CD1c-positive myeloid dendritic cell (primary cell): ENCODE results near the gene ASCC1.

ENCODE experiments used
- DNase-seq: peaks from one replicate; pipeline ENCODE4 v3.0.0-alpha.2; 2016; ENCODE audit errors: extremely low spot score

Gene ASCC1, protein sequence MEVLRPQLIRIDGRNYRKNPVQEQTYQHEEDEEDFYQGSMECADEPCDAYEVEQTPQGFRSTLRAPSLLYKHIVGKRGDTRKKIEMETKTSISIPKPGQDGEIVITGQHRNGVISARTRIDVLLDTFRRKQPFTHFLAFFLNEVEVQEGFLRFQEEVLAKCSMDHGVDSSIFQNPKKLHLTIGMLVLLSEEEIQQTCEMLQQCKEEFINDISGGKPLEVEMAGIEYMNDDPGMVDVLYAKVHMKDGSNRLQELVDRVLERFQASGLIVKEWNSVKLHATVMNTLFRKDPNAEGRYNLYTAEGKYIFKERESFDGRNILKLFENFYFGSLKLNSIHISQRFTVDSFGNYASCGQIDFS

DNA sequence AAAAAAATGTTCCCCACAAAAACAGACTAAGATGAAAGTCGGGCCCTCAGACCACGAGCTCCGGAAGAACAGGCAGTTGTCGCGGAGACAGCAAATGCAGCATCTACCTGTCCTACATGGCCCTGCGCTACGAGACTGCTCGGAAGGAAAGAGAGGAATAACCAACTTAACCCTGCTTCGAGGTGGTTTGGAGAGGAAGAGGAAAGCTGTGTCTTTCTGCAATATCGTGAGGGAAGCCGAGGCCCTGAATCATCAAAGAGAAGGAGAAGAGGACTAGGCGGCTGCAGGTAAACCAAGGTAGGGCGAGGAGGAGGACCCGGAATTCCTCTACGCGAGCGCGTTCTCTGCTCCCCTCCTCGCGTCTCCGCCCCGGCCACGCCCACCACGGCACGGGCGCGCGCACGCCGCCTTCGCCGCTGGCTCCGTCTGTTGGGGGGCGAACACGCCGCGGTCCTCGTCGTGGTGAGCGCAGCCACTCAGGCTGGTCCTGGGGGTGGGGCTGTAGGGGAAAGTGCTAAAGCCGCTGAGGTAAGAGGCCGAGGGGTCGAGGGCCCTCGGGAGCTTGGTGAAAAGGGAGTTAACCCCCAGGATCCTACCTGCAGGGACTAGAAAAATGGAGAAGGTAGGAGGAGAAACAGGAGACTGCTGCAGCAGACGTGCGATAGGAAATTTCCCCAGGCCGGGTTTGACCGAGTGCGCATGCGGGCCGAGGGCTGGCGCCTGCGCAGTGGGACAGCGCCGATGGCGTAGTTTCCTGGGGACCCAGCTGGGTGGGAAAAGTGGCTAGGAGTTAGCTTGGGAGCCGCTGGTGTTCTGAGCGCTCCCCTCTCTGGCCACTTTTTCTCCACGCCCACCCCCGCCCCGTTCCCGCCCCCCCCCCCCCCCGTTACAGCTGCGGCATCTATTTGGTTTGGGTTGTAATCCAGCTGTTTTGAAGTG is at the start of gene ASCC1, which contains the start of gene ANAPC16:
ASCC1 (minus strand) TSS at position 666 of the 939 bp plus-strand sequence. CDS start 2,978 bp downstream, outside the sequence.
ANAPC16 (plus strand) TSS at position 402 of the 939 bp plus-strand sequence. CDS start 7,903 bp downstream, outside the sequence.
- DNase-seq, result peak; percentile 94

DNA sequence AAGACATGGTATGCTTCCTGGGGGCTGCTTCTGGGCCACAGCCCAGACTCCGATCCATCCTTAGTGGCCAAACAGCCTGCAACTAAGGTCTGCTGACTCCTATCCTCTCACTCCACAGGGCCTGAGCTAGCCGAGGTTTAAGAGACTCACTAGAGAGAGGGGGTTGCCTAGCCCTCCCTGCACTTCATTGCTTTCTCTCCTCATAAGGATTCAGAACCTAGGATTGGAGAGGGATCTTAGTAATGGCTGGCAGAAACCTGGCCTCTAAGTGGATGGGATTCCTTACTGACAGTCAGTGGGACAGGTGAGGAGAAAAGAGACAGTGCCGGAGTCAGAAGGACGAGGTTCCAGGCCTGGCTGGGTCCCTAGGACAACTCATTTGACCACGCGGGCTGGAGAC is 49.4 kb upstream of the ASCC1 start:
- DNase-seq, result no peak

DNA sequence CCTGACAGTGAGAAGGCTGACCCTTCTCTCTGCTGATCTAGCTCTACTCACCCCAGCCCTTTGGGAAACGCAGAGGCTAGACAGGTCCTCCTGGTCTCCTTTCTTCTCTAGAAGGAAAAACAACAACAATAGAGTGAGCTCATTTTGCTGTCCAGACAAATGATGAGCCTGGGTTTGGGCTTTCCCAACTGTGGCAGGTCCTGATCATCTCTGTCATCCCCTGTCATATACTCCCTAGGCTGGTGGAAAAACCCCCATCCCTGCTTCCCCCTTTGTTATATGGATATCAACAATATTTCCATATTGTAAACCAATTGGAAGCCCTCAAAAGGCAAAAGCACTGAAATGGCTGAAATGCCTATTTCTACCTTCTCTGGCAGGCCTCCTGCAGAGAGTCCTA is 48.5 kb upstream of the ASCC1 start:
- DNase-seq, result no peak

DNA sequence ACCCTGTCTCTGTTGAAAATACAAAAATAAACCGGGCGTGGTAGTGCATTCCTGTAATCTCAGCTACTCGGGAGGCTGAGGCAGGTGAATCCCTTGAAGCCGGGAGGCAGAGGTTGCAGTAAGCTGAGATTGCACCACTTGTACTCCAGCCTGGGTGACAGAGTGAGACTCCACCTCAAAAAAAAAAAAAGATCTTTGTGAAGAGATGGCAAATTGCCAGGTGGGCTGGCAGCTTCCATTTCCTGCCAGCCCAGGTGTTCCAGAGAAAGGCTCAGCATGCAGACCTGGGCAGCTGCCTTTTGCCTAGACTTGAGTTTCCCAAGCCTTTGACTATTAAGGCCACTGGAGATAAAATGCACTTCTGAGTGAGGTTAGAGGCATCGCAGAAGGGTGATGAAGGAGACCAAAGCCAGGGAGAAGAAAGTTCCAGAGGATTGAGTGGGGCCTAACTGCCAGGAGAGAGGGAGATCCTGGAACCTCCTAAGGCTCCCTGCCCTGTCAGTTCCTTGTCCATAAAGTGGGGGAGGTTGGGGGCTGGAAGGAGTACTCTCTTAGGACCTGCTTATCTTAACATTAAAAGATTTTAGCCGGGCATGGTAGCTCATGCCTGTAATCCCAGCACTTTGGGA is 47.7 kb upstream of the ASCC1 start:
- no peak for DNase-seq

DNA sequence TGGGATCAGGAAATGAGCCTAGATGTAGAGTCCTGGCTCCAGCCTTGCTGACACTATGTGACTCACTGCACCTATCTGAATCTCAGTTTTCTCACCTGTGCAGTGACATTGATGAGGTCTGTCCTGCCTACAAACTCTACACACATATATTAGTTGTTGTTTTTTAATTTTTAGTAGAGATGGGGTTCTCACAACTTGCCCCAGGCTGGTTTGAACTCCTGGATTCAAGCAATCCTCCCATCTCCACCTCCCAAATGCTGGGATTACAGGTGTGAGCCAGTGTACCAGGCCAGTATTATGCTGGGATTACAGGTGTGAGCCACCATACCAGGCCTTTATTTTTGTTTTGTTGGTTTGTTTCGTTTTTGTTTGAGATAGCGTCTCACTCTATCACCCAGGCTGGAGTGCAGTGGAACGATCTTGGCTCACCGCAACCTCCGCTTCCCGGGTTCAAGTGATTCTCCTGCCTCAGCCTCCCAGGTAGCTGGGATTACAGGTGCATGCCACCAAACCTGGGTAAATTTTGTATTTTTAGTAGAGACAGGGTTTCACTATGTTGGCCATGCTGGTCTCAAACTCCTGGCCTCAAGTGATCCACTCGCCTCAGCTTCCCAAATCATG is 45.8 kb upstream of the ASCC1 start:
- no peak for DNase-seq

DNA sequence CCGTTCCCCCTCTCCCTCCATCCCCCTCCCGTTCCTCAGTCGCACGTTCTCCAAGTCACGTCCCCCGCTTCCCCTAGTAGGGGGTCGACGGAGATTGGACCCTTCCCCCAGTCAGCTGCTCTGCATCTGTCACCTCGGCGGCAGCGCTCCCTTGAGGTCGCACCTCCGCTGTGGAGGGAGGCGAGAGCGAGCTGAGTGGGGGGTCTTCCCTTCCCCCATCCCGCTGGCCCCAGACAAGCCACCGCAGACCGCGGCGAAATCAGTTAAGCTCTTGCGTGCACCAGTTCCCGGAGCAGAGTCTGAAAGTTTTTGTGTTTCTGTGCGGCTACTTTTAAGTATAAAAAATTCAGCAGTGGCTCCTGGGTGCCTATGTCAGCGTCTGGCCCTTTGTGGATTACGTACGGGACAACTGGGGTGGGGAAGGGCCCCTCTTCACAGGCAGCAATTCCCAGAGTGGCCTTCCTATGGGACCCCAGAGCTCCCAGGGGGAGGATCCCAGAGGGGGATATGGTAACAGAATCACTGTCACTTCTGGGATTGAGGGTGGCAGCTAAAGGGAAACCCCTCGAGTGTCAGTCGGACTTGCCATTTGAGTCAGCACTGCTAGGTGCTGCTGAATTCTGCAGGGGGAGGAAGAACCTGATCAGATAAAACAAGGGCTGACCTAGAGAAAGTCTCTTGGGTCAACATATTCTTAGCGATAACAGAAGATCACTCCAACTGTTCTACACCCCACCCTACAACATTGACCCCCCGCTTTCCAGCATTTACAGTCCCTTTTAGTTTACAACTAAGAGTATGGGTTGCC is 45.1 kb upstream of the ASCC1 start:
- DNase-seq, result peak; percentile 36

DNA sequence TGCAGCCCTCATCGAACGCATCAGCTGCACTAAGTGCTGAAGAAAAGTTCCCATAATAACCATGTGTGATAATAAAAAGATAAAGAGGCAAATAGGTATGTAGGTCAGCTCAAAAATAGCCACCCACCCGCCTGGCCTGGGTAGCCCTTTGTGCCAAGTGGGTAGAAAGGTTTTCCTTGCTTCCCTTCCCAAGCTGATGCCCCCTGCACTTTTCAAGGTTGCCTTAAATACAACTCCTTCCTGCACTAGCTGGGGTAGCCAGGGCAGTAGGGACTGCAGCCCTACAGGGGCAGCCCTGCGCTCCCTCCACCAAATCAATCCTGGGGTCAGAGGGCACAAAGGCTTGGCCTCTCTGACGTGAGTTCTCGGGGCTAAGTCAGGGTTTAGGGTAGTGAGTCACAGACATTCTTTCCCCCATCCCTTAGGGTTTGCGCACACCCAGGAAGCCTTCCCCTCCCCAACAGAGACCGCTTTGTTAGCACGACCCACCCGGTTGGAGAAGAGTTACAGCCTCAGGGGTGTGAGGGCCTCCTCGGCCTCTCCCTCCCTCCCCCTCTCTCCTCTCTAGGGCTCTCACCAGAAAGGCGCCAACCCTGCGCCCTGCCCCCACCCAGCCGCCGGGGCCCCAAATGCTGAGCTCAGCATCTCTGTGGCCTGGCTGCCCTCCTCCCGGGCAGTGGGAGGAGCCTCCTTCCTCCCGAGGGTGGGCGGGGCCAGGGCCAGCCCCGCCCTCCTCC is 44.3 kb upstream of the ASCC1 start:
- DNase-seq, result peak; percentile 39

DNA sequence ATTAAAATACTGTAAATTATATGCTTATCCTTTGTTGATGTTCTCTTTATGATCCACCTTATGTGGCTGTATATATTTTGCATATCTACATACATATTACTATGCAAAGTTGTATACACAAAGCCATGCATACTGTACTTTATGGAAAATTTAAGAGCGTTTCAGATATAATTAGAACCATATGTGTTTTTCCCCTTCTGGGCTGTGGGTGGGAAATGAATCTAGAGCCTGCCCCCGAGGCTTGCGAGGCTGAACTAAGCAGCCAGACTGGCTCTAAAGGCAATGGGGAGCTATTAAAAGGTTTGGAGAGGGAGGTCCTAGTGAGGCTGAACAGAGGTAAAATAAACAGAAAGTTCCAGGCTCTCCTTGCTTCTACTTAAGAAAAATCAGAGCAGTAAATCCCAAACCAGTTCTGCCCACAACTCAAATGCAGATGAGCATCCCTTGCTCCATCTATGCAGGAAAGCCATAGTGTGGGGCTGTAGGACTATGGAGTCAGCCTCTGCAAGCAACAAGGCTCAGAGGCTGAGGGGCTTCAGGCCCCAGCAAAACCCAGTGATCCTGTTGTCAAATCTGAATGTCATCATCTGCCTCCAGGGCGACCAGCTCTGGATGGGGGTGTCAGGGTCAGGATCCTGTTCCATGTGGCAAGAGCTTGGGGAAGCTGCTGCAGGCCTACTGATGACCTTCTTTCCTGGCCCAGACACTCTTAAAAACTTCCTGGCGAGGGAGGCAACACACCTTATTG is 43.6 kb upstream of the ASCC1 start:
- no peak for DNase-seq

DNA sequence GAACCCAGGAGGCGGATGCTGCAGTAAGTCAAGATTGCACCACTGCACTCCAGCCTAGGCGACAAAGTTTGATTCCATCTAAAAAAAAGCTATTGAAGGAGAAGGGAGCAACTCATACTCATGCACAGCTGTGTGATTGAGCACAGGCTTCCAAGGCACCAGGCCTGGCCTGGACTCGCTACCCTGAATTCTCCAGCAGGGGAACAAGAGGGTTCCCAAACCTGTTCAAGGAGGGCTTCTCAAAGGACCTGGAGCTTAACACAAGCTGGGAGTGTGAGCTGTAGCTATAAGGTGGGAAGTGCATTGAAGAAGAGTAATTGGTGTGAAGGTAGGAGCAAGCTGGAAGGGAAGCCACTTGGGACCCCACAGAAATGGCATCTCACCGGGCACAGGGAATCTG is 42.5 kb upstream of the ASCC1 start:
- no peak for DNase-seq

DNA sequence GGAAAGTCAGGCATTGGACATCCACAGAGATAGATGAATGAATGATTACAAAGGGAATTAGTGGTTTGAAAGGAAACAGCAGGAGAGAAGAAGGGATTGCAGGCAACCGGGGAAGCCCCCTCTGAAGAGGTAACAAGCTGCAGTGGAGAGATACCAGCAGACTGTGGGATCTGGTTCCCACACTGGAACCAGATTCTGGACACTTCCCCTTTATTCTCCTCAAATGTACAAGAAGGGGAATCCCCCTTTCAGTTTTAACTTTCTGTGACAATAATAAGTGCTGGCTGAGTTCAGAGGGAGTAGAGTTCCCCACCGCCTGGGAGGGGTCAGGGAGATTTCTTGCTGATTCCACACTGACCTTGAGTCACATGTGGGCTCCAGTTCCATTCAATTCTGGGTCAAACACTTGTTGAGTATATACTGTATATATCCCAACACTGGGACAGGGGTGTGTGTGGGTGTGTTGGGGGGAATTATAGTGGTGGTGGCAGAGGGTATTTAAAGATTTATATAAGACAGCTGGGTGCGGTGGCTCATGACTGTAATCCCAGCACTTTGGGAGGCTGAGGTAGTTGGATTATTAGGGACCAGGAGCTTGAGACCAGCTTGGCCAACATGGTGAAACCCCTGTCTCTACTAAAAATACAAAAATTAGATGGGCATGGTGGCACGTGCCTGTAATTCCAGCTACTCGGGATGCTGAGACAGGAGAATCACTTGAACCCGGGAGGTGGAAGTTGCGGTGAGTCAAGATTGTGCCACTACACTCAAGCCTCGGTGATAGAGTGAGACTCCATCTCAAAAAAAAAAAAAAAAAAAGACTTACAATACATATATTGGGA is 41.2 kb upstream of the ASCC1 start:
- DNase-seq, result peak; percentile 89

DNA sequence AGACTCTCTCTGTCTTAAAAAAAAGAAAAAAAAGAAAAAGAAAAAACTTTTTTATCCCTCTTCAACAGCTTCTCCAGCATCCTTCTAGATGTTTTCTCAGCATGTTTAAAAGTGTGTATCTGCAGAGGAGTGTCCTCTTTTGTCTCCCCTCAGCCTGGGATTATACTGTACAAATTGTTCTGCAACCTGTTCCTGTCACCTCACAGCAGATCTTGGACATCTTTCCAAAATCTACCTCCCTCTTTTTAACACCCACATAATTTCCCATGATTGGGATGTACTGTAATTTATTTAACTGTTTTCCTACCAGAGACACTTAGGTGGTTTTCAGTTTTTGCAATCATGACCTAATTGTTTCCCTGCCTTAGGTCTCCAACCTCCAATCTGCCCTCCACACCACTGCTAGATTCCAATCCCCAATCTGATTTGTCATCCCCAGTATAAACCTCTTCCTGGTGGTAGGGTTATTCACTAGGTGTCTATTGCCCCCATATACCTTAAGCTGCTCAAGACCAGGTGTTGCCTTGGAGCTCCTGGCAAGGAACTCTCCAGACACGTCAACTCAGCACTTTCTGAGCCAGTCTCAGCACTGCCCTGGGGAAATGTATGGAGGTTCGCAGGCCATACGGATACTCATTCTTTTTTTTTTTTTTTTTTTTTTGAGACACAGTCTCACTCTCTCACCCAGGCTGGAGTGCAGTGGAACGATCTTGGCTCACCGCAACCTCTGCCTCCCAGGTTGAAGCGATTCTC is 40.1 kb upstream of the ASCC1 start:
- no peak for DNase-seq

DNA sequence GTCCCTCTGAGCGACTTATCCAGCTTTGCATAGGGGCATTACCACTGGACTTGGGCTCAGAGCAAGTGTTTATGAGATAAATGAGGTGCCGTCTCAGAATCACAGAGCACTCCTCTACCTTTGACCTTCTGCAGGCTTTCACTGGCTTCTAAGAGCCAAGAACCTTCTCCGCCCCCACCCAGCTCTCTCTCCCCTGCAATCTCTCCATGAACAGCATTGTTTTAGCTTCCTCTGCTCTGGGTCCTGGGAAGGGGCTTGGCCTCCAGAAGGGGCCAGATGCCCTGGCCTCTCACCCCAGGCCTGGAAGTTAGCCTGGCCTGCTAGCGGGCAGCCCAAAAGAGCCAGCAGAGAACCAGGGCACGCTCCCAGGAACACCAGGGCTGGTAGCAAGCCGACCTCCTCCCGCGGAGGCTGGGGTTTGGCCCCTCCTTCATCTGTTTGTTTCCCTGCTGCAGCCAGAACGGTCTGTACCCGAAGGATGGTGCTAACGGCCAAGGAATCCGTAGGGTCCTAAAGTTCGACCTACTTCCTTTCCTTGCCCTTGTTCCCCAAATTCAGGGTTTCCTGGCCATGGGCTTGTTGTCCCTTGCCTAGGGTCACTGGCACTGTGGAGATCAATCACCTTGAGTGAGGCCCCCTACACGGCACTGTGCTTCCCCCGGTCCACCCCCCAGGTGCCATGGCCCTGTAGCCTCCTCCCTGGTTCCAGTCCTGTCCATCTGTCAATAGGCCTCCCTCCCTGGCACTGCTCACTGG is 38.9 kb upstream of the ASCC1 start:
- peak; percentile 53 for DNase-seq

DNA sequence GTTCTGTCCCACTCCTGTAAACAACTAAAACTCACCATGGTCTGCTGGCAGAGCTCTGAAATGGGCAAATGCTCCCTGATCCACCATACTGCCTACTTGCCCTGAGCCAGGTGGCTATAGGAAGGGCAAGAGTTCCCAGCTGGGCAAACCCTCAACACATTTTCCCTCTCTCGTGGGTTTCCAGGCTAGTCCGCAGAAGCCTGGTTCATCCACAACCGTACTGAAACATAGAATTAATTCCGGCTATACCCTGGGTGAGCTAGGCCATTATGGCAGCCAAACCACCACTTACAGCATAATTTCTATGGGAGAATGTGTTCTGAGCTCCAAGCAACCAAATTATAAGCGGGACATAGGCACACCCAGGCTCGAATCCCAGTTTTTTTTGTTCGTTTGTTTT is 37.5 kb upstream of the ASCC1 start:
- DNase-seq, result no peak

DNA sequence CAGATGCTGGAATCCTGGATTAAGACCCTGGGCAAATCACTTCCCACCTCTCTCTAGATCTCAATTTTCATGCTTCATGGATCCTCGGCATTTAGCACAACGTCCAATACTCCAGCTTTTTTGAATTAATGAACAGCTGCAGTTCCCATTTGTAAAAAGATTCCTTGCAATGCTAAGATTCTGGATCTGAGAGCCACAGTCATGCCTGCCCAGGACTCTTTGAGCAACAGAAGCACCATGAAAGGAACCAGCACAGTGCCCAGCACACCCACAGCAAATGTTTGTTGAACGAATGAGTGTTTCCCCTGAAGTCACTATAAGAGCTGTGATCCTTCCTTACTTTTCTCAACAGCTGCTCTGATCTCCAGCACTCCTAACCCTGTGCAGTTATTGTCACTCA is 36.9 kb upstream of the ASCC1 start:
- no peak for DNase-seq

DNA sequence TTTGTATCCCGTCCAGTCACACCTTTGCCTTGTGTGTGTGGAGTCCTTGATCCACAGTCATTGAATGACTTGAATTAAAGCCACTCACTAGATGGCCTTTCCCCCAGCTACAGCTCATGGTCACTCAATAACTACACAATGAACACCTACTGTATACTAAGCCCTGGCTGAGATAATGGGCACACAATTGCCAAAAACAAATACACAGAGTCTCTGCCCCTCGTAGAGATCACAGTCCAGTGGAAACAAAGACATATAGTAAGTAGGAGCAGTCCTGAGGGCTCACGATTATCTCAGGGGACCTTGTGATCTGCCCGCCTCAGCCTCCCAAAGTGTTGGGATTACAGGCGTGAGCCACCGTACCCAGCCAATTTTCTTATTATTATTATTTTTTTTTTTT is 35.6 kb upstream of the ASCC1 start:
- DNase-seq, result no peak

DNA sequence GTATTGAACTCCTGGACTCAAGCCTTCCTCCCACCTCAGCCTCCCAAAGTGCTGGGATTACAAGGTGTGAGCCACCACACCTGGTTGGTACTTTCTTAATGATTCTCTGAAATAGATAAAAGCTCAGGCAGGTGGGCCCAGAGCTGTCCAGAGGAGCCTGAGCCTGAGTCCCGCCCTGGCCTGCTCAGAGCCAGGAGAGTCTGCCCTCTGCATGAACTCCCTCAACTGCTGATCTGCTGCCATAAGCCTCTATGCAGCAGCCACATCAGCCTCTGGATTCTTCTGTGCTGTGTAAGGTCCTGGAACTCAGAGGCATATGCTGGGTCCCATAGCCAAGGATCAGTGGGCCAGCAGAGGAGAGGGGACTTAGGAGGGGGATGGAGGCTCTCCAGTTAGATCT is 34.6 kb upstream of the ASCC1 start:
- no peak for DNase-seq
